Measurements from ENCODE around the gene CLPSL1.
"Not testable (repeated sequence)": the region's sequence is repeated elsewhere in the genome, so short reads cannot be mapped to it uniquely, and the experiment has no call there.

The CLPSL1 gene, protein sequence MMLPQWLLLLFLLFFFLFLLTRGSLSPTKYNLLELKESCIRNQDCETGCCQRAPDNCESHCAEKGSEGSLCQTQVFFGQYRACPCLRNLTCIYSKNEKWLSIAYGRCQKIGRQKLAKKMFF

DNA sequence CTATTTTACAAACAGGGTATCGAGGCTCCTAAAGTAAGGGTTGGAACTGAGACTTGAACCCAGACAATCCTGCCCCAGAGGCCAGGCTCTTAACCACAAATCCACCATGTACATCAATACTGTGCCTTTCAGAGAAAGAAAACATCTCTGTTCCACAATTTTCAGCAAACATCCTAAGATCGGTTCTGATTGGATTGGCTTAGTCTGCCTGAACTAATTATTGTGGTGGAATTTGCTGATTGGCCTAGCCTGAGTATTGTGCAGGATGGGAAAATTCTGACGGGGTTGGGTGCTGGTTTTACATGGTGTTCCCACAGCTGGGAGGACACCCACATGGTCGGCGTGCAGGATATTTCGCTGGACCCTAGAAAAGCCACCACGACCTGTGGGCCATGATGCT, at the start of gene CLPSL1:
CLPSL1 (plus strand) TSS at position 301 of the 400 bp plus-strand sequence; CDS start at position 393, 92 bp downstream.
- DNase-seq = no peak

- DNase-seq = peak; percentile 98
Measured at GRCh38 chr6:35731414-35731735, 49.4 kb upstream of the CLPSL1 start.

DNA sequence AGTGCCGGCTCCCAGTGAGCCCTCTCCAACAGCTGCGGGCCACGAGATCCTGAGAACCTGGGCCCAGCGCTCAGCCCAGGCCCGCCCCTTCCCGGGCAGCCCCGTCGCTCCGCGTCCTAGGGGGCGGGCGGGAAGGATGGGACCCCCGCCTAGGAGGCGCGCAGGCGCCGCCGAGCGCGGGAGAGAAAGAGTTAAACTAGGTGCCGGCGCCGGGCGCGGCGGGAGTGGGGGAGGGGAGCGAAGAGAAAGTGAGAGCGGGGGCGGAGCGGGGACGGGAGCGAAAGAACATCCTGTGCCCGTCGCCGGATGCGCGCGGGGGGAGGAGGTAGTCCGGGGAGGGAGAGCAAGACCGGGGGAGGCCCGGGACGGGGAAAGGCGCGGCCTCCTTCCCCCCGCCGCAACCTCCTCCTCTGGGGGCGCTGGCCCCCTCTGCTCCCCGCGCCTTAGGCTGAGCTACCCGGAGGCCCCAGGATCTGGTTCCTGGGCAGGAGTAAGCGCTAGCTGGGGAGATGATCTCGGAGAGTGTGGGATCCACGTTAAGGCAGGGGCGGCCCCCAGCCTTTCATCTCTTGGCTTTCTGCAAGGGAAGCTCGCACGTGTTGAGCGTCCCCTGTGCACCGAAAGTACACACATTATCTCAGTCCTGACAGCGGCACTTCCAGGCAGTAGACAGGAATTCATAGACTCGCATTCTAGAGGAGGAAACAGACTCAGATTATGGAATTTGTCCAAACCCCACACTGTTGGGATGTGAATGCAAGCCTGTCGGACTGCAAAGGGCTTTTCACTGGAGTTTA, 48.9 kb upstream of the CLPSL1 start:
- peak; percentile 98 for DNase-seq

DNA sequence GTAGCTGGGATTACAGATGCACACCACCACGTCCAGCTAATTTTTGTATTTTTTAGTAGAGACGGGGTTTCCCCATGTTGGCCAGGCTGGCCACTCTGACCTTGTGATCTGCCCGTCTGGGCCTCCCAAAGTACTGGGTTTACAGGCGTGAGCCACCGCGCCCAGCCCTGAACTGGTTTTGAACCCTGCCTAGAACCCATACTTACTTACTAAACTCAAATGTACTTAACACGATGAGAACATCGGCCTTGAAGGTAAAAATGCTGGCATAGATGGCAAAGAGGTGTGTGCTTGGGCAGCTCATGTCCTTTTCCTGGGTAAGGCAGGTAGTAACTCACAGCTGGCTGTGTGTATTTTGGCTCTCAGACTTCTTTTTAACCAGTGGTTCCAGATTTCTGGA, 47.2 kb upstream of the CLPSL1 start:
- DNase-seq = no peak

DNA sequence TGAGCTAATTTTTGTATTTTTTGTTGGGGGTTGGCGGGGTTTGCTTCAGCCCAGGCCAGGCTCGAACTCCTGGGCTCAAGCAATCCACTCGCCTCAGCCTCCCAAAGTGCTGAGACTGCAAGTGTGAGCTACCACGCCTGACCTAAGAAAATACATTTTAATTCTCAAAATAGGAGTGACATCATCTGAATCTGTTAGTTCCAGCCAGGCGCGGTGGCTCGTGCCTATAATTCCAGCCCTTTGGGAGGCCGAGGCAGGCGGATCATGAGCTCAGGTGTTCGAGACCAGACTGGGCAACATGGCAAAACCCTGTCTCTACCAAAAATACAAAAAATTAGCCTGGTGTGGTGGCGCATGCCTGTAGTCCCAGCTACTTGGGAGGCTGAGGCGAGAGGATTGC, 46.5 kb upstream of the CLPSL1 start:
- DNase-seq = not testable (repeated sequence)

- no peak for DNase-seq
Measured at GRCh38 chr6:35735452-35735851, 45.4 kb upstream of the CLPSL1 start.

- peak; percentile 90 for DNase-seq
Measured at GRCh38 chr6:35736253-35736894, 44.4 kb upstream of the CLPSL1 start.

- no peak for DNase-seq
Measured at GRCh38 chr6:35736982-35737412, 43.8 kb upstream of the CLPSL1 start, which contains the start of gene ARMC12. TSS of gene ARMC12 (plus strand) at chr6:35737032. CDS start at chr6:35737109, 77 bp downstream.

GRCh38 chr6:35737413-35738211, 43.2 kb upstream of the CLPSL1 start:
- peak; percentile 93 for DNase-seq

DNA sequence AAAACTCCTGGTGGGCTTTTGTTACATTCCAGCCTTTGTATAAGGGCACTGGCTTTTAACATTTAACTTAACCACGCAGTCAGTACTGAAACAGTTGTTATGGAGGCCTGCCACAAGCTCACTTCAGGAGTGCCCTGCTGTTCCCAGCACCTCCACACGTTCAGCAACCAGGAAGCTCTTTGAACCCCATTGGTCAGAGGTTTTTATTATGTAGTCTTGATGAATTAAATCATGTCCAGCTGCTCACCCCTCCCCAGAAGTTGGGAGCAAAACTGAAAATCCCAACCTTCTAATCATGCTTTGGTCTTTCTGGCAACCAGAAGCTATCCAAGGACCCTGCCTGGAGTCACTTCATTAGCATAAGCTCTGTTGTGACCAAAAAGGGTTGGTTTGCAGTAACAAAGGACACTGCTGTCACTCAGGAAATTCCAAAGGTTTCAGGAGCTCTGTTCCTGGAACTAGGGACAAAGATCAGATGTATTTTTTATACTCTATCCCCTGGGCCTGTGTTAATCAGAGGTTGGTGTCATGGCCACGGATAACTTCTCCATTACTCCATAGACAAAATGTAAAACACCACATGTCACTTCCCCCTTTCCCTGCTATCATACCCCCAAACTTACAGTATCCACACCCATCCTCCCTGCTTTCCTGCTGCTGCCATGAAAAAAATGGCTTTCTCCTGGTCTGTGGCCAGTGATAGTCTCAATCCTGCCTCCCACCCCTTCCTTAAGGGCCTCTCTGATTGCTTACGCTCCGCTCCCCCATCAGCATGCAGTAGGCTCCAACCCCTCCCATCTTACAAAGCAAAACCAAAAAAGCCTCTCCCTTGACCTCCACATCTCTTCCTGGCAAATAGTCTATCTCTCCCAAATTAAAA, 40.9 kb upstream of the CLPSL1 start:
- no peak for DNase-seq

DNA sequence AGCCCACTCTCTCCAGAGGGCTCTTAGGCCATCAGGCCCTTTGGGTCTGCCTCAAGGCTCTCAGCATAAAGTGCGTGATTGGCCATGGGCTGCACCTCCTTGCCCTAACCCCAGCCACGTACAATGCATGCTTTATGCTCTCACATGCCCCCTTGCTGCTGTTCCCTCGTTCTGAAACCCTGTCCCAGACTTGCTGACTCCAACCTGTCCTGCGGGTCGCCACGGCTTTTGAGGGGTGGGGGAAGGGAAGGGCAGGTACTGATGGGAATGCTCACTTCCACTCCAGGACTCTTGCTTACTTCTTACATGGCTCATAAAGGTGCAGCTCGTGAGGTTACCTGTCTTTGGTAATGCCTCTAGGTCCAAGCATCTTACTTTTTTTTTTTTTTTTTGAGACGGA, 38.0 kb upstream of the CLPSL1 start:
- DNase-seq = no peak

GRCh38 chr6:35745509-35745908, 35.3 kb upstream of the CLPSL1 start:
- DNase-seq = no peak

DNA sequence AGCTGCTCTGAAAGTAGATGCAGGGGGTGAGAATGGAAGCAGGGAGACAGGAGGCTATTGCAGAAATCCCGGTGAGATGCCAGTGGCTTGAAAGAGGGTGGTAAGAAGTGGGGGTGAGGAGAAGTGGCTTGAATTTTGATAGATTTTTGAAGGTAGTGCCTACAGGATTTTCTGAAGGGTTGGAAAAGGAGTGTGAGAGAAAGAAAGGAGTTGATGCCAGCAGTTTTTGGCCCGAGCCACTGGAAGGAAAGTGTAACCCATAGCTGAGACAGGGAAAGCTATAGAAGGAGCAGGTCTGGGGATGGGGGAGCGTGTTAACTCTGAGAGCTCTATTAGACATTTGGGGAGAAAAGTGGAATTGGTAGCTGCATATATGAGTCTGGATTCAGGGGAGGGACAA, 34.3 kb upstream of the CLPSL1 start:
- DNase-seq = no peak

DNA sequence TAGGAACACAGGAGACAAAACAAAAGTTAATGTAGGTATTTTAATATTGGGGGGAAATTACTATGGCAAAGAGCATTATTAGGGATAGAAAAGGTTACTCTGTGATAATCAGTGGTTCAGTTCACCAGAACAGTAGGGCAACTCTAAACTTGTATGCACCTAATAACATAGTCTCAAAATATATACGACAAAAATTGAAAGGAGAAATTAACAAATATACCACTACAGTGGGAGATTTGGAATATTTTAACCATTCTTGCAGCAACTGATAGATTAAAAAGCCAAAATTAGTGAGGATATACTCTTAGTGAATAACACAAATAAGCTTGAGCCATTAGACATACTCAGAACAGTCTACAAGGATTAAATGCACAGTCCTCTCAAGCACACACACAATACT, 32.9 kb upstream of the CLPSL1 start:
- DNase-seq = no peak

- no peak for DNase-seq
Measured at GRCh38 chr6:35750557-35750956, 30.3 kb upstream of the CLPSL1 start.

- DNase-seq = no peak
Measured at GRCh38 chr6:35751594-35751993, 29.2 kb upstream of the CLPSL1 start.

GRCh38 chr6:35752330-35752729, 28.5 kb upstream of the CLPSL1 start:
- DNase-seq = no peak

- DNase-seq = no peak
Measured at GRCh38 chr6:35754452-35755277, 26.2 kb upstream of the CLPSL1 start.

DNA sequence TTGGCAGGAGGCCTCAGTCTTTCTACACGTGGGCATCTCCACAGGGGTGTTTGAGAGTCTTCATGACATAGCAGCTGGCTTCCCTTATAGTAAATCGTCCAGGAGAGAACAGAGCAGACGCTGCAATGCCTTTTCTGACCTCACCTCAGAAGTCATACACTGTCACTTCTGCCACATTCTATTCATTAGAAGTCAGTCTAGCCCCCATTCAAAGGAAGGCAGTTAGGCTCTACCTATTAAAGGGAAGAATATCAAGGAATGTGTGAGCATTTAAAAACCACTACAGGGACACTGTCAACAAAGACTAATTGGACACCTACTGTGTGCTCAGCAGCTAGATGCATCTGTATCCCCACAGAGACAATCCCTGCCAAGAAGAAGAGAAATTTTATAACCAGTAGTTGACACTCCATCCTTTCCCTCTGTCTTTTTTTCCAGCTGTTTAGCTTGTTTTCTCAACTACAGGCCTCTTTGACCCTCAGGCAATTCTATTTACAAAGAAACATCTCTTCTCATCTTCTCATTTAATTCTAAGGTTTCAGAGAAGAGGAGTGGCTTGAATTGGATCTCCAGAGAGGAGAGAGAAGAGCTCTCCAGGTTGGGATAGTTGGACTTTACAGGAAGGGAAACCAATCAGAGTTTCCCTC, 25.4 kb upstream of the CLPSL1 start:
- no peak for DNase-seq

- DNase-seq = peak; percentile 77
Measured at GRCh38 chr6:35757456-35758123, 23.2 kb upstream of the CLPSL1 start.
